Transverse colon (tissue), 3 donors: ENCODE results near the gene SNRK.

ENCODE experiments used
- CTCF ChIP-seq, 5 experiments: fragments of 200-600 bp in 3 of 5; fragments of 450-650 bp in 2 of 5; sonication (generic) in 3 of 5; IDR thresholded peaks; 1 replicate in 2 of 5; 2 replicates in 3 of 5; pipeline ENCODE4 v1.5.1; 2016 to 2017; ENCODE audit warnings: antibody characterized with exemption in 5 of 5, inconsistent platforms in 3 of 5, mild to moderate bottlenecking in 2 of 5, moderate library complexity in 1 of 5
- POLR2A ChIP-seq: fragments of 450-650 bp; IDR thresholded peaks from one replicate; pipeline ENCODE4 v1.6.1; 2016; ENCODE audit warnings: antibody characterized with exemption, mild to moderate bottlenecking, moderate library complexity

GRCh38 chr3:43345246-43345645, 58.9 kb downstream of the SNRK start:
- no peak for TF ChIP-seq POLR2A
- TF ChIP-seq CTCF (IDR thresholded peaks at IDR 0.05), result no peak
